Activated CD4-positive, alpha-beta T cell treated with anti-CD3 and anti-CD28 coated beads for 36 hours (primary cell): Measurements from ENCODE around the gene ISM1. TPM values are rescaled to one million over a fixed set of nuclear protein-coding genes. Genes with fewer than 3 reads are reported as not detected.

ENCODE experiments used
- total RNA-seq, 2 experiments: library from RNA; stranded (reverse); gene quantifications; one replicate each; pipeline ENCODE4 v1.2.3, GENCODE V29; 2021

ISM1 gene
- total RNA-seq, 2 experiments from 2014 or later: 0.48 to 0.51 TPM

Other genes with a start within 250 kb of the ISM1 start
- gene SPTLC3, start 212.3 kb upstream of the ISM1 start, total RNA-seq: 1 to 10 TPM; 1.1 to 1.3 TPM